ENCODE data around the gene EIF3F. TPM values are rescaled to one million over a fixed set of nuclear protein-coding genes. Genes with fewer than 3 reads are reported as not detected.

The EIF3F gene
- total and polyA plus RNA-seq, 2 of the 4 experiments (the other 2 are of a cell fraction): 279 to 306 TPM

- ChIA-PET CTCF (interaction anchor here (1.2 to 1.6 kb wide), 2 partner anchors 14 to 80 kb away, joined by 5 to 6 read pairs; no protein-coding TSS in a partner anchor), POLR2A (ENCODE audit: unreplicated experiment) (no interaction called here)
- dilution Hi-C loops (cut with HindIII; ENCODE audit: low sequenced_read_pairs, unreplicated experiment) (no loop called here), intact Hi-C loops (cut with micrococcal nuclease) (no loop called here), in situ Hi-C loops (cut with MboI; ENCODE audit: low sequenced_read_pairs) (no loop called here)
- Histone ChIP-seq H3K79me1 (ENCODE audit: low read depth in 1 of 2, low read length in 2 of 2) (no peaks in the 10 kb centered on the region; a peak in 1 of 4 replicates), H3K4me3 (ENCODE audit: insufficient read depth, low read depth, low read length) (peak overlapping the region; percentile 58), H2BK20ac (ENCODE audit: low read depth, low read length) (no peak overlapping the region), H4K5ac (ENCODE audit: low read depth, low read length) (no peak overlapping the region), H3K14ac (replicated peaks; ENCODE audit: low read depth, low read length) (no peak overlapping the region), H3K18ac (ENCODE audit: low read depth, low read length) (no peak overlapping the region), H4K8ac (ENCODE audit: low read depth in 2 of 2, low read length in 2 of 2) (no peak overlapping the region; a peak in 1 of 4 replicates), H3K27ac (ENCODE audit: insufficient read depth, low read length) (no peak overlapping the region), H2AK9ac (replicated peaks; ENCODE audit: low read depth, low read length, poor library complexity) (peak overlapping the region; percentile 83), H4K91ac (ENCODE audit: insufficient read depth, low read depth, low read length) (no peak overlapping the region), H3K9ac (ENCODE audit: low read depth, low read length) (no peak overlapping the region), H3K4ac (ENCODE audit: low read depth, low read length) (no peak overlapping the region), H2BK120ac (ENCODE audit: low read depth, low read length) (no peak overlapping the region; the same call in 1 of the 2 replicates), H3K27me3 (ENCODE audit: control insufficient read depth, insufficient read depth, low read length) (no peaks in the 10 kb centered on the region), H2AK5ac (ENCODE audit: low read depth, low read length) (no peak overlapping the region), H2BK15ac (ENCODE audit: low read depth, low read length) (no peak overlapping the region), H3K9me3 (ENCODE audit: control insufficient read depth, insufficient read depth, low read length) (no peaks in the 10 kb centered on the region), H3K56ac (ENCODE audit: extremely low read depth, insufficient read depth, low read length) (no peak overlapping the region), H3K4me2 (ENCODE audit: low read depth, low read length) (peak overlapping the region; percentile 94), H3K9me1 (ENCODE audit: insufficient read depth, low read length) (peaks cover 24% of the 10 kb centered on the region), H4K20me1 (ENCODE audit: insufficient read depth, low read length) (peaks cover 6% of the 10 kb centered on the region; the same call in 1 of the 2 replicates), H2AFZ (replicated peaks; ENCODE audit: low read length, poor library complexity) (peak overlapping the region; percentile 93), H3K36me3 (ENCODE audit: control insufficient read depth, insufficient read depth, low read length) (no peaks in the 10 kb centered on the region), H3K4me1 (ENCODE audit: control insufficient read depth, insufficient read depth, low read length) (peaks cover 18% of the 10 kb centered on the region), H2BK5ac (ENCODE audit: low read depth, low read length, poor library complexity, severe bottlenecking) (no peak overlapping the region), H3K23ac (ENCODE audit: low read depth, low read length) (peak overlapping the region; percentile 64; the same call in 1 of the 2 replicates)
- TF ChIP-seq CEBPB (IDR thresholded peaks at IDR 0.05; ENCODE audit: low read depth, low read length) (no peak), POLR2A (IDR thresholded peaks at IDR 0.05; ENCODE audit: low read depth, low read length) (no peak; the same call in 1 of the 2 replicates), MAZ (IDR thresholded peaks at IDR 0.05; ENCODE audit: borderline replicate concordance, low read depth, low read length) (peak; percentile 9; the same call in 1 of the 2 replicates)
- no TSS peak for BruUV-seq (replicated peaks)
- ATAC-seq (ENCODE audit: low read depth) (peak; percentile 50), DNase-seq (peak; percentile 40)
- WGBS, 2 experiments (ENCODE audit: extremely low coverage in 2 of 2, insufficient read length in 1 of 2): 1% methylated on average over 22 of the region's 84 CpGs; no CpG with 5 or more reads in 1 of the 2 experiments
Observed at GRCh38 chr11:8019314-8020243, 32.4 kb downstream of the EIF3F start.
